OCI-LY1 (cell line): ENCODE measurements around the gene SMAD3.

Experiments
- EZH2 ChIP-seq: fragments of 200-600 bp; sonication (generic), shearing (Covaris generic); IDR thresholded peaks from 2 replicates; pipeline ENCODE4 v1.8.0; 2017; ENCODE audit warnings: borderline replicate concordance, mixed run types, mild to moderate bottlenecking, antibody characterized with exemption, low read length, moderate library complexity, mixed read lengths
- TF ChIP-seq, protein P1 (sequence below): fragments of 200-600 bp; sonication (generic), shearing (Covaris generic); IDR thresholded peaks from 2 replicates; pipeline ENCODE4 v1.5.1; 2017; ENCODE audit warnings: mild to moderate bottlenecking, antibody characterized with exemption, low read length, moderate library complexity, mixed read lengths

DNA sequence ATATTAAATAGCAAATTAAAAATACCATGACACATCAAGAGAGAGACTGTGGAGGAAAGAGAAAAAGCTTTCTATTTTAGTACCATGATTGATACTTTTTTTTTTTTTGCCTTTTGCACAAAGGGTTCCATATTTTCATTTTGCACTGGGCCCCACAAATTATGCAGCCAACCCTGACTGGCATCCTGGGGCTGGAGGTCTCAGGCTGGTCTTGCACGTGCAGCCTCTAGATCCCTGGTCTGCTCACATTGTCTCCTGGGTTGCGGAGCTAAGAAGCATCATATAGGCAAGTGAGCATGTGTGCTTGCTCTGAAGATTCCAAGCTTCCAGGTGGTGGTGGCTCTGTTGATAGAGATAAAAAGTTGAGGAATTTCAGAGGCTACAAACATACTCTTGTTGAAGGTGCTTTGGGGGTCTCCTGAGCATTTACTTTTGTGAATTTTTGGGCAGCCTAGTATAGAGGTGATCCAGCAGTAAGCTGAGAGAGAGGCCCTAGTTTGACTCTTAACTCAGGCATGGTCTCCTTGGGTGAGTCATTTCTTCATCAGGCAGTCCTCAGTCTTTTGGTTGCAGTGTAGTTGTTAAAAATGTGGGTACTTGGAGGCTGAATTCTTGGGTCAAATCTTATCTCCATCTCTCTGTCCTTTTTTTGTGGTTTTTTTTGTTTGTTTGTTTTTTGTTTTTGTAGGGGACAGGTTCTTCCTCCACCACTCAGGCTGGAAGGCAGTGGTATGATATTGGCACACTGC lies 31.3 kb downstream of the SMAD3 start:
- TF ChIP-seq, protein P1, sequence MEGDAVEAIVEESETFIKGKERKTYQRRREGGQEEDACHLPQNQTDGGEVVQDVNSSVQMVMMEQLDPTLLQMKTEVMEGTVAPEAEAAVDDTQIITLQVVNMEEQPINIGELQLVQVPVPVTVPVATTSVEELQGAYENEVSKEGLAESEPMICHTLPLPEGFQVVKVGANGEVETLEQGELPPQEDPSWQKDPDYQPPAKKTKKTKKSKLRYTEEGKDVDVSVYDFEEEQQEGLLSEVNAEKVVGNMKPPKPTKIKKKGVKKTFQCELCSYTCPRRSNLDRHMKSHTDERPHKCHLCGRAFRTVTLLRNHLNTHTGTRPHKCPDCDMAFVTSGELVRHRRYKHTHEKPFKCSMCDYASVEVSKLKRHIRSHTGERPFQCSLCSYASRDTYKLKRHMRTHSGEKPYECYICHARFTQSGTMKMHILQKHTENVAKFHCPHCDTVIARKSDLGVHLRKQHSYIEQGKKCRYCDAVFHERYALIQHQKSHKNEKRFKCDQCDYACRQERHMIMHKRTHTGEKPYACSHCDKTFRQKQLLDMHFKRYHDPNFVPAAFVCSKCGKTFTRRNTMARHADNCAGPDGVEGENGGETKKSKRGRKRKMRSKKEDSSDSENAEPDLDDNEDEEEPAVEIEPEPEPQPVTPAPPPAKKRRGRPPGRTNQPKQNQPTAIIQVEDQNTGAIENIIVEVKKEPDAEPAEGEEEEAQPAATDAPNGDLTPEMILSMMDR, result no peak
- TF ChIP-seq EZH2, result no peak
